GM10266 (cell line): ENCODE measurements around the gene CBFA2T2.
A peak's percentile ranks its signal among the peaks of the same experiment; 100 is the strongest.

Source experiments
- DNase-seq: peaks from one replicate; pipeline ENCODE4 v3.0.0; 2012; ENCODE audit errors: extremely low spot score
- CTCF ChIP-seq: IDR thresholded peaks from 2 replicates; pipeline ENCODE4 v1.5.1; 2012; ENCODE audit warnings: mild to moderate bottlenecking, low read depth; ENCODE audit not compliant: control insufficient read depth, insufficient read depth; ENCODE audit errors: missing control alignments

The CBFA2T2 gene

GRCh38 chr20:33676652-33677645 lies 187.1 kb downstream of the CBFA2T2 start:
- no peak for DNase-seq
- no peak for TF ChIP-seq CTCF

GRCh38 chr20:33677991-33678702 lies 188.3 kb downstream of the CBFA2T2 start:
- no peak for DNase-seq
- TF ChIP-seq CTCF, result no peak

- peak; percentile 70 for DNase-seq
- no peak for TF ChIP-seq CTCF
Measured at GRCh38 chr20:33679758-33680485, 190.0 kb downstream of the CBFA2T2 start.

- TF ChIP-seq CTCF, result no peak
- DNase-seq, result no peak
Measured at GRCh38 chr20:33680686-33681085, 190.8 kb downstream of the CBFA2T2 start.

GRCh38 chr20:33681288-33681687 lies 191.4 kb downstream of the CBFA2T2 start:
- DNase-seq, result no peak
- TF ChIP-seq CTCF, result no peak

GRCh38 chr20:33681728-33682353 lies 191.9 kb downstream of the CBFA2T2 start:
- TF ChIP-seq CTCF, result no peak
- DNase-seq, result no peak
